PC-9 (cell line): ENCODE data around the gene MBP.

Experiments
- EZH2 ChIP-seq: fragments of 200-600 bp; sonication (generic); IDR thresholded peaks from 2 replicates; pipeline ENCODE4 v1.8.0; 2017; ENCODE audit warnings: antibody characterized with exemption, low read depth
- TF ChIP-seq, protein P1 (sequence below): fragments of 200-600 bp; sonication (generic); conservative IDR thresholded peaks from 2 replicates; pipeline ENCODE4 v1.6.1; 2017; ENCODE audit warnings: mixed run types, antibody characterized with exemption, mild to moderate bottlenecking, moderate library complexity

- TF ChIP-seq, protein P1, sequence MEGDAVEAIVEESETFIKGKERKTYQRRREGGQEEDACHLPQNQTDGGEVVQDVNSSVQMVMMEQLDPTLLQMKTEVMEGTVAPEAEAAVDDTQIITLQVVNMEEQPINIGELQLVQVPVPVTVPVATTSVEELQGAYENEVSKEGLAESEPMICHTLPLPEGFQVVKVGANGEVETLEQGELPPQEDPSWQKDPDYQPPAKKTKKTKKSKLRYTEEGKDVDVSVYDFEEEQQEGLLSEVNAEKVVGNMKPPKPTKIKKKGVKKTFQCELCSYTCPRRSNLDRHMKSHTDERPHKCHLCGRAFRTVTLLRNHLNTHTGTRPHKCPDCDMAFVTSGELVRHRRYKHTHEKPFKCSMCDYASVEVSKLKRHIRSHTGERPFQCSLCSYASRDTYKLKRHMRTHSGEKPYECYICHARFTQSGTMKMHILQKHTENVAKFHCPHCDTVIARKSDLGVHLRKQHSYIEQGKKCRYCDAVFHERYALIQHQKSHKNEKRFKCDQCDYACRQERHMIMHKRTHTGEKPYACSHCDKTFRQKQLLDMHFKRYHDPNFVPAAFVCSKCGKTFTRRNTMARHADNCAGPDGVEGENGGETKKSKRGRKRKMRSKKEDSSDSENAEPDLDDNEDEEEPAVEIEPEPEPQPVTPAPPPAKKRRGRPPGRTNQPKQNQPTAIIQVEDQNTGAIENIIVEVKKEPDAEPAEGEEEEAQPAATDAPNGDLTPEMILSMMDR, result no peak
- TF ChIP-seq EZH2, result no peak
Measured at GRCh38 chr18:77022116-77022515, 110.5 kb downstream of the MBP start.
